Panc1 (cell line): ENCODE results near the gene HTRA2. TPM values are rescaled to one million over a fixed set of nuclear protein-coding genes. Genes with fewer than 3 reads are reported as not detected.

ENCODE experiments used
- ATAC-seq: fragments of 200-7000 bp; cut with Tn5 transposase; 2 replicates; pipeline ENCODE4 v1.9.1; 2020; ENCODE audit warnings: mild to moderate bottlenecking, moderate library complexity
- BruUV-seq: library from RNA; stranded (reverse); fragments of 400-500 nt; replicated peaks from 2 replicates; lab custom pipeline; 2021; lab: Mats Ljungman, UMichigan
- CTCF ChIA-PET: fragments of 300-600 bp; sonication (Branson Sonifier 250); formaldehyde crosslinking; loops from one replicate; lab custom pipeline; 2022; ENCODE audit warnings: antibody characterized with exemption; lab: Charles Lee
- POLR2A ChIA-PET: fragments of 300-600 bp; sonication (Branson Sonifier 250); formaldehyde crosslinking; loops from one replicate; lab custom pipeline; 2022; ENCODE audit warnings: antibody characterized with exemption; lab: Charles Lee
- DNase-seq: peaks from one replicate; pipeline ENCODE4 v3.0.0-alpha.2; 2010; ENCODE audit warnings: low read depth, low spot score
- H3K27ac ChIP-seq: 2 replicates; pipeline ENCODE4 v1.5.1; 2011; ENCODE audit warnings: mild to moderate bottlenecking, low read length, inconsistent platforms
- H3K27me3 ChIP-seq: fragments of 200-500 bp; sonication (Bioruptor generic); 2 replicates; pipeline ENCODE4 v1.6.0; 2014; ENCODE audit warnings: low read length, inconsistent platforms; ENCODE audit not compliant: control insufficient read depth, insufficient read depth
- H3K36me3 ChIP-seq: fragments of 200-500 bp; sonication (Bioruptor generic); 2 replicates; pipeline ENCODE4 v1.5.1; 2014; ENCODE audit warnings: inconsistent platforms, mild to moderate bottlenecking, low read length, moderate library complexity; ENCODE audit not compliant: control insufficient read depth, insufficient read depth
- H3K4me1 ChIP-seq: 2 replicates; pipeline ENCODE4 v1.5.1; 2011; ENCODE audit warnings: inconsistent platforms, mild to moderate bottlenecking, low read length, moderate library complexity; ENCODE audit not compliant: control insufficient read depth, insufficient read depth
- H3K4me3 ChIP-seq, 2 experiments: 2 replicates each; pipeline ENCODE4 v1.5.1; 2011 to 2012; ENCODE audit warnings: low read depth in 2 of 2, low read length in 2 of 2, mild to moderate bottlenecking in 2 of 2, inconsistent platforms in 1 of 2, moderate library complexity in 1 of 2
- H3K9me3 ChIP-seq: fragments of 200-500 bp; sonication (Bioruptor generic); 2 replicates; pipeline ENCODE4 v1.5.1; 2014; ENCODE audit warnings: low read depth, mild to moderate bottlenecking, inconsistent platforms, low read length, moderate library complexity; ENCODE audit not compliant: control insufficient read depth, insufficient read depth
- CTCF ChIP-seq: fragments of 450-650 bp; IDR thresholded peaks from 2 replicates; pipeline ENCODE4 v1.5.1; 2017; ENCODE audit warnings: mild to moderate bottlenecking
- POLR2AphosphoS5 ChIP-seq: IDR thresholded peaks from 2 replicates; pipeline ENCODE4 v1.6.1; 2012; ENCODE audit warnings: mild to moderate bottlenecking, low read depth, low read length, moderate library complexity
- REST ChIP-seq, 2 experiments: IDR thresholded peaks; 2 replicates each; pipeline ENCODE4 v1.6.1; 2011 to 2012; ENCODE audit warnings: low read depth in 2 of 2, control low read depth in 1 of 2, low read length in 1 of 2, mild to moderate bottlenecking in 1 of 2, moderate library complexity in 1 of 2; ENCODE audit not compliant: insufficient read depth in 1 of 2
- SIN3A ChIP-seq: IDR thresholded peaks from 2 replicates; pipeline ENCODE4 v1.6.1; 2012; ENCODE audit warnings: low read depth, mild to moderate bottlenecking, low read length, moderate library complexity, borderline replicate concordance; ENCODE audit not compliant: insufficient read depth
- TCF7L2 ChIP-seq: IDR thresholded peaks from 2 replicates; pipeline ENCODE4 v1.6.1; 2011; ENCODE audit warnings: mild to moderate bottlenecking, low read depth, low read length, inconsistent platforms
- in situ Hi-C: cut with HindIII; loops from 2 replicates; pipeline ENCODE4 v1.10.0; 2016; ENCODE audit warnings: low sequenced_read_pairs, low pct_unique_long_range_greater_than_20kb
- intact Hi-C: fragments of 100-400 bp; cut with micrococcal nuclease; formaldehyde crosslinking; loops from one replicate; pipeline ENCODE4 v1.10.0; 2022; ENCODE audit not compliant: unreplicated experiment
- total RNA-seq: library from RNA; stranded (reverse); gene quantifications from one replicate; pipeline ENCODE4 v1.2.1, GENCODE V29; 2021; ENCODE audit not compliant: unreplicated experiment

Gene HTRA2
- total RNA-seq, 1 experiment from 2014 or later, result 21.2 TPM

GRCh38 chr2:74576211-74576862, 46.6 kb downstream of the HTRA2 start:
- ChIA-PET CTCF (interaction anchor here (0.6 kb wide), 2 partner anchors 66 to 474 kb away, joined by 3 to 4 read pairs; no protein-coding TSS in a partner anchor), POLR2A (interaction anchor here (0.6 kb wide), 1 partner anchor 37 kb away, joined by 3 read pairs; no protein-coding TSS in a partner anchor)
- intact Hi-C loops (no loop called here), in situ Hi-C loops (no loop called here)
- no peaks in the 10 kb centered on the region for H3K9me3 ChIP-seq
- no TSS peak for BruUV-seq
- no peak for ATAC-seq
- H3K4me3 ChIP-seq, result no peak overlapping the region
- no peaks in the 10 kb centered on the region for H3K36me3 ChIP-seq
- no peak for TF ChIP-seq TCF7L2
- no peak for TF ChIP-seq REST (IDR thresholded peaks at IDR 0.05; ENCODE audit: insufficient read depth in 1 of 2, low read depth in 2 of 2, low read length in 1 of 2)
- no peak for TF ChIP-seq SIN3A
- no peak for TF ChIP-seq CTCF
- no peak for TF ChIP-seq POLR2AphosphoS5
- no peak for DNase-seq
- no peaks in the 10 kb centered on the region for H3K27me3 ChIP-seq
- no peaks in the 10 kb centered on the region for H3K4me1 ChIP-seq
- H3K27ac ChIP-seq, result no peak overlapping the region

GRCh38 chr2:74576863-74577229, 47.1 kb downstream of the HTRA2 start:
- ChIA-PET CTCF (interaction anchor here (0.6 kb wide), 1 partner anchor 66 kb away, joined by 4 read pairs; no protein-coding TSS in a partner anchor), POLR2A (interaction anchor here (0.5 kb wide), 1 partner anchor 35 kb away, joined by 6 read pairs; no protein-coding TSS in a partner anchor)
- H3K27me3 ChIP-seq, result no peaks in the 10 kb centered on the region
- DNase-seq, result no peak
- TF ChIP-seq SIN3A, result no peak
- TF ChIP-seq REST (IDR thresholded peaks at IDR 0.05; ENCODE audit: insufficient read depth in 1 of 2, low read depth in 2 of 2, low read length in 1 of 2), result no peak
- no peak for TF ChIP-seq TCF7L2
- TF ChIP-seq CTCF, result no peak
- TF ChIP-seq POLR2AphosphoS5, result no peak
- H3K4me1 ChIP-seq, result no peaks in the 10 kb centered on the region
- no TSS peak for BruUV-seq
- no peaks in the 10 kb centered on the region for H3K36me3 ChIP-seq
- no peaks in the 10 kb centered on the region for H3K9me3 ChIP-seq
- in situ Hi-C loops, result no loop called here
- ATAC-seq, result no peak
- intact Hi-C loops, result no loop called here
- H3K4me3 ChIP-seq, result no peak overlapping the region
- no peak overlapping the region for H3K27ac ChIP-seq
